Progenitor cell of endocrine pancreas (in vitro differentiated cells): Measurements from ENCODE around the gene METTL25. TPM values are rescaled to one million over a fixed set of nuclear protein-coding genes. Genes with fewer than 3 reads are reported as not detected.

ENCODE experiments used
- DNase-seq: peaks from one replicate; pipeline ENCODE4 v3.0.0; 2021; ENCODE audit warnings: low spot score; ENCODE audit not compliant: unreplicated experiment
- H3K27ac Mint-ChIP-seq: 2 replicates; pipeline ENCODE4 v1.8.0; 2021; ENCODE audit warnings: mild to moderate bottlenecking, moderate library complexity, mixed read lengths
- H3K27me3 Mint-ChIP-seq: 2 replicates; pipeline ENCODE4 v1.8.0; 2021; ENCODE audit warnings: mixed read lengths
- H3K36me3 Mint-ChIP-seq: 2 replicates; pipeline ENCODE4 v1.8.0; 2022; ENCODE audit warnings: mixed read lengths; ENCODE audit not compliant: insufficient read depth
- H3K4me1 Mint-ChIP-seq: 2 replicates; pipeline ENCODE4 v1.8.0; 2021; ENCODE audit warnings: low read depth, mixed read lengths
- H3K4me3 Mint-ChIP-seq: 2 replicates; pipeline ENCODE4 v1.8.0; 2021; ENCODE audit warnings: low read depth, mild to moderate bottlenecking, moderate library complexity, mixed read lengths
- H3K9me3 Mint-ChIP-seq: 2 replicates; pipeline ENCODE4 v1.8.0; 2021; ENCODE audit warnings: low read depth, mixed read lengths
- total RNA-seq: library from RNA; stranded (reverse); gene quantifications from 2 replicates; pipeline ENCODE4 v1.2.1, GENCODE V29; 2021
- TF ChIP-seq, protein P1 (sequence below): fragments of 200-600 bp; sonication (generic); IDR thresholded peaks from one replicate; pipeline ENCODE4 v1.5.0; 2021; ENCODE audit warnings: antibody characterized with exemption, mild to moderate bottlenecking; ENCODE audit not compliant: unreplicated experiment

METTL25 gene
- total RNA-seq, 1 donor from 2014 or later = 15.8 TPM

DNA sequence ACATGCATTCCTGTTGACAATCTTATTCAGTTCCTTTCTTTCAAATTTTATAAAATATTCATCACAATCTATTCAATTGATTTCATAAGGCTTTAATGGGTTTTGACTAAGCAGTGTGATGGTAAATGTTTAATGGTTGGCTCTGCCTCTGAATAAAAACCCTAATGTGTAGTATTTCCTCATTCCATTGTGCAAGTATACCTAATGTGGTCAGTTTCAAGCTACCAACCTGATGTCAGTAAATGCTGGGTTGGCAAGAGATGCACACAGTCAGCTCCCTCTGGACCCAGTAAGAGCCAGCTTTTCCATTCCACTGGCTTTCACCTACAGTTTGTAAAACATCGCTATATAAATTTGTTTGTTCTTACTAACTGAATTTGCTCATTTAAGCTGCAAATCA, 53.9 kb downstream of the METTL25 start:
- H3K36me3 Mint-ChIP-seq = no peaks in the 10 kb centered on the region
- TF ChIP-seq, protein P1, sequence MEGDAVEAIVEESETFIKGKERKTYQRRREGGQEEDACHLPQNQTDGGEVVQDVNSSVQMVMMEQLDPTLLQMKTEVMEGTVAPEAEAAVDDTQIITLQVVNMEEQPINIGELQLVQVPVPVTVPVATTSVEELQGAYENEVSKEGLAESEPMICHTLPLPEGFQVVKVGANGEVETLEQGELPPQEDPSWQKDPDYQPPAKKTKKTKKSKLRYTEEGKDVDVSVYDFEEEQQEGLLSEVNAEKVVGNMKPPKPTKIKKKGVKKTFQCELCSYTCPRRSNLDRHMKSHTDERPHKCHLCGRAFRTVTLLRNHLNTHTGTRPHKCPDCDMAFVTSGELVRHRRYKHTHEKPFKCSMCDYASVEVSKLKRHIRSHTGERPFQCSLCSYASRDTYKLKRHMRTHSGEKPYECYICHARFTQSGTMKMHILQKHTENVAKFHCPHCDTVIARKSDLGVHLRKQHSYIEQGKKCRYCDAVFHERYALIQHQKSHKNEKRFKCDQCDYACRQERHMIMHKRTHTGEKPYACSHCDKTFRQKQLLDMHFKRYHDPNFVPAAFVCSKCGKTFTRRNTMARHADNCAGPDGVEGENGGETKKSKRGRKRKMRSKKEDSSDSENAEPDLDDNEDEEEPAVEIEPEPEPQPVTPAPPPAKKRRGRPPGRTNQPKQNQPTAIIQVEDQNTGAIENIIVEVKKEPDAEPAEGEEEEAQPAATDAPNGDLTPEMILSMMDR = no peak
- H3K4me1 Mint-ChIP-seq = no peaks in the 10 kb centered on the region
- H3K27me3 Mint-ChIP-seq = no peaks in the 10 kb centered on the region
- no peak overlapping the region for H3K4me3 Mint-ChIP-seq
- no peak overlapping the region for H3K27ac Mint-ChIP-seq
- H3K9me3 Mint-ChIP-seq = no peaks in the 10 kb centered on the region
- DNase-seq = no peak

DNA sequence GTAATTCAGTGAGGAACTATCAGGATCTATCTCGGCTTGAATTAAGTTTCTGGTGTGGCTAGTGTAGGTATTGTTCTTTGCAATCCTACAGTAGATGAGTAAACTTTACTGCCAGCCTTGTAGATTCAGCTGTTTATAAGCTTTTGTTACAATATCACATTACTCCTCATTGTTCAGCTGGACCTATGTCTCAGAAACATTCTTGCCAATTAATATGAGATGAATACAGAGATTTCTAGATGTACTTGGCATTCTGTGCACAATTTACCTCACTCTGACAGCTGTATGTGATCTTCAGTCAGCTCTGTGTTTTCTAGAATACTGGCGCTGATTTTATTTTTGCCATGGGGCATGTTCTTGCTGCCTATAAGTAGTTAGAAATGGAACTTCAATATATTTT, 55.7 kb downstream of the METTL25 start:
- H3K27ac Mint-ChIP-seq = no peak overlapping the region
- H3K9me3 Mint-ChIP-seq = no peaks in the 10 kb centered on the region
- H3K4me3 Mint-ChIP-seq = no peak overlapping the region
- H3K27me3 Mint-ChIP-seq = no peaks in the 10 kb centered on the region
- H3K4me1 Mint-ChIP-seq = no peaks in the 10 kb centered on the region
- DNase-seq = no peak
- H3K36me3 Mint-ChIP-seq = no peaks in the 10 kb centered on the region
- TF ChIP-seq, protein P1 = no peak

DNA sequence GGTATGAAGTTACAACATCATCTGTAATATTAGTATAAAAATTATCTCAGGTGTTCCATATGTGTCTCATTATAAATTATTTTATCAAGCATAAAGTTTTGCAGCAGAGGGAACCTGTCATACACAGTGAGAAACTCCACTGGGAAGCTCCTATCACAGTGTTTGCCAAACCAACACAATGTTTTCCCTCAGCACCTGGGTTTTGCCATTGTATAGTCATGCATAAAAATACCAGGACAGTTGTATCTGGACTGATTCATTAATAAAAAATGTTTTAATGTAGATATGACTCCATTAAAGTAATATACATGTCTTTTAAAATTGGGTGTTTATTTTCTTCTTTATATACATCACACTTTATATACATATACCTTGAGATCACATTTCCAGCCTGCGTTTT, 56.6 kb downstream of the METTL25 start:
- Mint-ChIP-seq H3K9me3 (no peaks in the 10 kb centered on the region), H3K36me3 (peaks cover 3% of the 10 kb centered on the region), H3K27ac (no peak overlapping the region), H3K4me3 (no peak overlapping the region), H3K27me3 (no peaks in the 10 kb centered on the region), H3K4me1 (no peaks in the 10 kb centered on the region)
- TF ChIP-seq, protein P1 = no peak
- no peak for DNase-seq

DNA sequence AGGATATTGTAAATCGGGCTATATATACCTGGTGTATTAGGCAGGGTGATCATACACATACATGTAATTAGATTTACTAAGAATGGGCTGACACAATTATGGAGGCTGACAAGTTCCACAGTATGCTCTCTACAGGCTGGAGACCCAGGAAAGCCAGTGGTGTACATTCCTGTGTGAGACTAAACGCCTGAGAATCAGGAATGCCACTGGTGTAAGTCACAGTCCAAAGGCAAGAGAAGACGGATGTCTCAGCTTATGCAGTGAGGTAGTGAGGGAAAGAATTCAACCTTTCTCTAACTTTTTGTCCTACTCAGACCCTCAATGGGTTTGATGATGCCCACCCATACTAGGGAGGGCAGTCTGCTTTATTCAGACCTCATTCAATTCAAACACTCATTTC, 57.1 kb downstream of the METTL25 start:
- Mint-ChIP-seq H3K9me3 (no peaks in the 10 kb centered on the region), H3K4me3 (no peak overlapping the region), H3K4me1 (no peaks in the 10 kb centered on the region), H3K36me3 (peaks cover 4% of the 10 kb centered on the region), H3K27me3 (no peaks in the 10 kb centered on the region), H3K27ac (no peak overlapping the region)
- TF ChIP-seq, protein P1 = no peak
- no peak for DNase-seq

DNA sequence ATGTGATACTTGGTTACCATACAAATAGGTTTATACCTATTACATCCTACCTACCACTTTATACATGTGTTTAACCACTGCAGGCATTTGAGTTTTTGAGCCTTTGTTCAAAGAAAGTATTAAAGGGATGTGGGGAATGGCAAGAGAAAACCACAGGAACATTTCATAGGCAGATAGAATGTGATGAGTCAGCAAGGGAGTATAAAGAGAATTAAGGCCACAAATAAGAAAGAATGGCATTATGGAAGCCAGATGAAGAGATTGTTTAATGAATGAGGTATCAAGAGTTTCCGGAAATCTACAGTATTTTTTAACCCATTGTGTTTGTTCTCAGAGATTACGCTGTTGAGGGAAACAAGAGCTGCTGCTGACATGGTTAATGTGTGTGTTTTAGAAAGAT, 66.9 kb downstream of the METTL25 start:
- Mint-ChIP-seq H3K36me3 (peaks cover 5% of the 10 kb centered on the region), H3K4me1 (peaks cover 20% of the 10 kb centered on the region), H3K27ac (no peak overlapping the region), H3K4me3 (no peak overlapping the region), H3K9me3 (peaks cover 10% of the 10 kb centered on the region), H3K27me3 (no peaks in the 10 kb centered on the region)
- TF ChIP-seq, protein P1 = no peak
- no peak for DNase-seq
